Measurements from ENCODE around the gene MRPS17. TPM values are rescaled to one million over a fixed set of nuclear protein-coding genes. Genes with fewer than 3 reads are reported as not detected.

The MRPS17 gene
- total RNA-seq, 1 donor from 2014 or later, result 13.4 TPM

- peak overlapping the region; percentile 14 for H3K27ac Mint-ChIP-seq (ENCODE audit: unreplicated experiment)
- DNase-seq, result no peak
- H3K9me3 Mint-ChIP-seq (ENCODE audit: unreplicated experiment), result peaks cover 2% of the 10 kb centered on the region
- peaks cover 10% of the 10 kb centered on the region for H3K4me1 Mint-ChIP-seq (ENCODE audit: low read depth, unreplicated experiment)
- peaks cover 12% of the 10 kb centered on the region for H3K27me3 Mint-ChIP-seq (ENCODE audit: unreplicated experiment)
- H3K4me3 Mint-ChIP-seq (ENCODE audit: unreplicated experiment), result no peak overlapping the region
- no peak for TF ChIP-seq CTCF (IDR thresholded peaks at IDR 0.05; ENCODE audit: partially characterized antibody, unreplicated experiment)
- peaks cover 7% of the 10 kb centered on the region for H3K36me3 Mint-ChIP-seq (ENCODE audit: unreplicated experiment)
These were observed 17.7 kb downstream of the MRPS17 start for GRCh38 chr7:55969391-55969790.

- Mint-ChIP-seq H3K27ac (ENCODE audit: unreplicated experiment) (no peak overlapping the region), H3K4me1 (ENCODE audit: low read depth, unreplicated experiment) (peaks cover 9% of the 10 kb centered on the region), H3K4me3 (ENCODE audit: unreplicated experiment) (no peak overlapping the region), H3K27me3 (ENCODE audit: unreplicated experiment) (peaks cover 9% of the 10 kb centered on the region), H3K9me3 (ENCODE audit: unreplicated experiment) (peaks cover 2% of the 10 kb centered on the region), H3K36me3 (ENCODE audit: unreplicated experiment) (peaks cover 7% of the 10 kb centered on the region)
- DNase-seq, result no peak
- TF ChIP-seq CTCF (IDR thresholded peaks at IDR 0.05; ENCODE audit: partially characterized antibody, unreplicated experiment), result no peak
These were observed 18.9 kb downstream of the MRPS17 start for GRCh38 chr7:55970561-55970960.

- Mint-ChIP-seq H3K36me3 (ENCODE audit: unreplicated experiment) (peaks cover 7% of the 10 kb centered on the region), H3K4me1 (ENCODE audit: low read depth, unreplicated experiment) (peaks cover 7% of the 10 kb centered on the region), H3K27ac (ENCODE audit: unreplicated experiment) (no peak overlapping the region), H3K4me3 (ENCODE audit: unreplicated experiment) (no peak overlapping the region), H3K9me3 (ENCODE audit: unreplicated experiment) (peaks cover 2% of the 10 kb centered on the region), H3K27me3 (ENCODE audit: unreplicated experiment) (peaks cover 9% of the 10 kb centered on the region)
- TF ChIP-seq CTCF (IDR thresholded peaks at IDR 0.05; ENCODE audit: partially characterized antibody, unreplicated experiment), result no peak
- no peak for DNase-seq
These were observed 19.3 kb downstream of the MRPS17 start for GRCh38 chr7:55970978-55971377.

- peaks cover 4% of the 10 kb centered on the region for H3K4me1 Mint-ChIP-seq (ENCODE audit: low read depth, unreplicated experiment)
- no peak overlapping the region for H3K27ac Mint-ChIP-seq (ENCODE audit: unreplicated experiment)
- H3K4me3 Mint-ChIP-seq (ENCODE audit: unreplicated experiment), result no peak overlapping the region
- TF ChIP-seq CTCF (IDR thresholded peaks at IDR 0.05; ENCODE audit: partially characterized antibody, unreplicated experiment), result no peak
- no peak for DNase-seq
- H3K27me3 Mint-ChIP-seq (ENCODE audit: unreplicated experiment), result peaks cover 4% of the 10 kb centered on the region
- peaks cover 2% of the 10 kb centered on the region for H3K9me3 Mint-ChIP-seq (ENCODE audit: unreplicated experiment)
- peaks cover 7% of the 10 kb centered on the region for H3K36me3 Mint-ChIP-seq (ENCODE audit: unreplicated experiment)
These were observed 22.1 kb downstream of the MRPS17 start for GRCh38 chr7:55973747-55974250.

- no peaks in the 10 kb centered on the region for H3K4me1 Mint-ChIP-seq (ENCODE audit: low read depth, unreplicated experiment)
- no peak overlapping the region for H3K27ac Mint-ChIP-seq (ENCODE audit: unreplicated experiment)
- peaks cover 2% of the 10 kb centered on the region for H3K27me3 Mint-ChIP-seq (ENCODE audit: unreplicated experiment)
- no peak for TF ChIP-seq CTCF (IDR thresholded peaks at IDR 0.05; ENCODE audit: partially characterized antibody, unreplicated experiment)
- no peaks in the 10 kb centered on the region for H3K9me3 Mint-ChIP-seq (ENCODE audit: unreplicated experiment)
- peaks cover 6% of the 10 kb centered on the region for H3K36me3 Mint-ChIP-seq (ENCODE audit: unreplicated experiment)
- no peak overlapping the region for H3K4me3 Mint-ChIP-seq (ENCODE audit: unreplicated experiment)
- no peak for DNase-seq
These were observed 24.4 kb downstream of the MRPS17 start for GRCh38 chr7:55975988-55976633.

Measured in glutamatergic neuron (in vitro differentiated cells).